HG02642 (cell line): ENCODE data around the gene KREMEN2.

Experiments
- ATAC-seq: cut with Tn5 transposase; IDR thresholded peaks from one replicate; pipeline ENCODE4 v1.9.1; 2021; ENCODE audit warnings: mild to moderate bottlenecking; ENCODE audit not compliant: unreplicated experiment, poor library complexity

Gene KREMEN2

DNA sequence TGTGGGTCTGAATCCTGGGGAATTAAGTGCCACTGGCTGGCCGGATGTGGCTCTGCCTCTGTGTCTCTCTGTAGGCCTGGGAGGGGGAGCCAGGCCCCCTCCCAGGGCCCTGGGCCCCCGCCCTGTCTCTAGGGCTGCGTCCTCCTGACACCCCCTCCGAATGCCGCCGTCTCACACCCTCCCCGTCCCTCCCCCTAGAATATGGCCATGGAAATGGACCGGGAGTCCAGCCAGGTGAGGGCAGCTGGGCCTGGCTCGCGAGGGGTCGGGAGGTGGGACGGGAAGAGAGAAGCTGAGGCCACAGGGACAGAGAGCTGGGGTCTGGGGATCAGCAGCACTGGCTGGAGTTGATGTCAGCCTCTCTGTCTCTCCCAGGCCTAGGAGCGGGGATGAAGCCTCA is 32.2 kb downstream of the KREMEN2 start:
- no peak for ATAC-seq

DNA sequence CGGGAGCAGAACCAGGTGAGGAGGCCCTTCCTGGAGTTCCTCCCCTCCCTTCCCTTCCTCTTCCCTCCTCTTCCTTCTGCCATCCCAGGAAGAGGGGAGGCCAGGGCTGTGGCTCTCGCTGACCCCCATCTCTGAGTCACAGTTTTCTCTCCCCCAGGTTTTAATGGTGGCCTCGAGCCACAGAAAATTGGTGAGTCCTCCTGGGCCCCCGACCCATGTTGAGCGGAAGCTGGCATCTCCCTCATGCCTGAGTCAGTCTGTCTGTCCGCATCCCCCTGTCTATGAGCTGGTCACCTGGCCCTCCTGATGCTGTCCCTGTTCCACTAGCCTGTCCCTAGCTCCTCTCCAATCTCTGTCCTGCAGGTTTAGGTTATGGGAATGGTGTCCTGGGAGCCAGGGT is 35.9 kb downstream of the KREMEN2 start:
- ATAC-seq: no peak

- no peak for ATAC-seq
These were observed 36.5 kb downstream of the KREMEN2 start for GRCh38 chr16:3000540-3000939.

- no peak for ATAC-seq
These were observed 37.2 kb downstream of the KREMEN2 start for GRCh38 chr16:3001316-3001715.

DNA sequence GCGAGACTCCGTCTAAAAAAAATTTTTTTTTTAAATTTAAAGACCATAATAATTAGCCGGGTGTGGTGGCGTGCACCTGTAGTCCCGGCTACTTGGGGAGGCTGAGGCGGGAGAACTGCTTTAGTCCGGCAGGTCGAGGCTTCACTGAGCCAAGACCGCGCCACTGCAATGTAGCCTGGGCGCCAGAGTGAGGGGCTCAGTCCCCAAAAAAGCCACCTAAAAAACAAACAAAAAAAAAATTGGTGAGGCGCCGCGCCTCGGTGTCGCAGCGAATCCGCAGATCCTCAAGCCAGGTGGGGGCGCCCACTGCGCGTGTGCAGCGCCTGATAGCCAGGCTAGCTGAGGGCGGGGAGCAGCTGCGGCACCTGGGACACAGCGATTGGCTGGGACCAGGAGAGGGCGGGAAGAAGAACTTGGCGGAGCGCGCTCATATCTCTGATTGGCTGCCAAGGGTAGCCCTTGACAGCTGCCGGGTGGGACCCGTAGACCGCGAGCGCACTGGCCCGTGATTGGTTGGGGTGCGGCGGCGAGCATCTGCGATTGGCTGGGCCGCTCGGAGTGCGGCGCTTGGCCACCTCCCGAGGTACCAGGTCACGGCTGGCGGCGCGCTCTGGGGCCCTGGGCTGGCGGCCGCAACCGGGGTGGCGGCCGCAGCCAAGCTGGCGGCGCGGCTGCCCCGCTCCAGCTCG is 39.7 kb downstream of the KREMEN2 start:
- peak; percentile 96 for ATAC-seq

- peak; percentile 16 for ATAC-seq
These were observed 40.2 kb downstream of the KREMEN2 start for GRCh38 chr16:3004319-3004718.

GRCh38 chr16:3004781-3005284 is 40.8 kb downstream of the KREMEN2 start:
- no peak for ATAC-seq

- no peak for ATAC-seq
These were observed 43.2 kb downstream of the KREMEN2 start for GRCh38 chr16:3007059-3007956.

- ATAC-seq: no peak
These were observed 44.0 kb downstream of the KREMEN2 start for GRCh38 chr16:3007957-3008689.

- no peak for ATAC-seq
These were observed 44.6 kb downstream of the KREMEN2 start for GRCh38 chr16:3008690-3009037.

- no peak for ATAC-seq
These were observed 45.7 kb downstream of the KREMEN2 start for GRCh38 chr16:3009568-3010390.

GRCh38 chr16:3010510-3010909 is 46.4 kb downstream of the KREMEN2 start:
- no peak for ATAC-seq

DNA sequence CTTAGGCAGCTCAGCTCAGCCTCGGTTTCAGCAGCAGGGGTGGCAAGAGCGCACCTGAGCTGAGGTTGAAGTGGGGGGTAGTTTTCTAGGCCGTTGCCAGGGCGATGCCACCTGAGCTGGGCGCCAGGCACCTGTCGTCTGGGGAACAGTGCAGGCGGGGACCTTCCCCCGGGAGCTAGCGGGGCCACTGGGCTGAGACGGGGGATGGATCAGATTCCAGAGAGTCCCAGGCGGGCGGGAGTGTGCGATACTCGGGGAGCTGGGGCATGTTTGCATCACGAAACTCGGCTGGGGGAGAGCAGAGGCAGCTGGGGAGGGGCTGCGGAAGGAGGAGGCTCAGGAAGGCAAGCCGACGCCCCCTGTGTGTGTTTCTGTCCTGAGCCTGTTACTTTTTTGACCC is 48.2 kb downstream of the KREMEN2 start:
- ATAC-seq: no peak

GRCh38 chr16:3012828-3013420 is 48.8 kb downstream of the KREMEN2 start, which contains the start of gene CLDN9:
Gene CLDN9 (plus strand): TSS chr16:3012923. CDS start chr16:3013363, 440 bp downstream.
- ATAC-seq: no peak

GRCh38 chr16:3013491-3013951 is 49.4 kb downstream of the KREMEN2 start:
- no peak for ATAC-seq

GRCh38 chr16:3013998-3014690 is 50.1 kb downstream of the KREMEN2 start:
- no peak for ATAC-seq

DNA sequence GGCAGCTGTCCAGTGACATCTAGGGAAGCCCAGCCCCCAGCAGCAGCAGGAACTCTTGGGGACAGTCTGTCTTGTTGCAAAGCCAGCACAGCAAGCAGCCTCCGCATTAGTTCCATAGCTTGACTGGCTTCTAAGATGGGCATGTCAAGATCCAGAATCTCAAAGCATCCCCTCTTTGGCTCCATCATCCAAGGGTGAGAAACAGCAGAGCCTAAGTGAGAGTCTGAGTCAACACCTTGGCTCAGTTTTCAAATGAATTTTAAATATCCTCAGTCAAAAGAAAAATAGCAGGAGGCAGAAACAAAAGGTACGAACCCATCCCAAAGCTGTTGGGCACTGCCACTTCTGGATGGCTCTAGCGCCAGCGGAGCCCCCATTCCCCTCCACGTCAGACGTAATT is 50.9 kb downstream of the KREMEN2 start:
- ATAC-seq: no peak

DNA sequence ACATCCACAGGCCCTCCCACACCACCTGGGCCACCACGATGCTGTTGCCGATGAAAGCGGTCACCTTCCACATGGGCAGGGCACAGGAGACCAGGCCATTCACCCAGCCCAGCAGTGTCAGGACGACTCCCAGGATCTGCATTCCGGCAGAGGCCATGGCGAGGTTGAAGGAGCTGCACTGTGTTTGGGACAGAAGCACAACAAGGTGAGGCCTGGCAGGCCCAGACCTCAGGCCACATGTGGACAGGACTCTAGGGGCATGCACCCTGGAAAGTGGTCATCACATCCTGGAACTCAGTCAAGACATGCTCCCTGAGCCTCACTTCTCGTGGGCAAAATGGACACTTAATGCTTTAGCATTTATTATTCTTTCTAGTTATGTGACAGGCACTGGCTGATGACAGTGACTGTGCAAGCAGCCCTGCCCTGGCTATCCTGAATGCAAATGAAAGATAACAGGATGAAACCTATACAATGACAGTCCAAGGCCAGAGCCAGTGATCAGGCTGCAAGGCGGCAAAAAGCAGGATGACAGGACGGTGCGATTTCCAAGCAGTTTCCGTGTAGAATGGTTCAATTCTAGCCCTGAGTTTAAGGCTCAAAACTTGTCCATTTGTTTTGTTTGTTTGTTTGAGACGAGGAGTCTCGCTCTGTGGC is 51.9 kb downstream of the KREMEN2 start:
- no peak for ATAC-seq
